Chondrocyte (in vitro differentiated cells): ENCODE results near the gene WDR86. TPM values are rescaled to one million over a fixed set of nuclear protein-coding genes. Genes with fewer than 3 reads are reported as not detected.

Experiments used
- DNase-seq: peaks from one replicate; pipeline ENCODE4 v3.0.0; 2021; ENCODE audit warnings: mixed read lengths, low spot score
- H3K27ac Mint-ChIP-seq: one replicate; pipeline ENCODE4 v1.8.0; 2021; ENCODE audit warnings: mild to moderate bottlenecking, moderate library complexity, mixed read lengths; ENCODE audit not compliant: unreplicated experiment
- H3K27me3 Mint-ChIP-seq: 2 replicates; pipeline ENCODE4 v1.8.0; 2021; ENCODE audit warnings: low read depth, mixed read lengths
- H3K36me3 Mint-ChIP-seq: 2 replicates; pipeline ENCODE4 v1.8.0; 2021; ENCODE audit warnings: low read depth, mixed read lengths
- H3K4me1 Mint-ChIP-seq: 2 replicates; pipeline ENCODE4 v1.8.0; 2021; ENCODE audit warnings: low read depth, mild to moderate bottlenecking, mixed read lengths
- H3K4me3 Mint-ChIP-seq: one replicate; pipeline ENCODE4 v1.8.0; 2021; ENCODE audit warnings: mild to moderate bottlenecking, moderate library complexity, mixed read lengths; ENCODE audit not compliant: unreplicated experiment
- H3K9me3 Mint-ChIP-seq: 2 replicates; pipeline ENCODE4 v1.8.0; 2021; ENCODE audit warnings: low read depth, mixed read lengths
- CTCF ChIP-seq: fragments of 200-600 bp; sonication (generic); IDR thresholded peaks from 2 replicates; pipeline ENCODE4 v1.5.0; 2021; ENCODE audit warnings: antibody characterized with exemption, mild to moderate bottlenecking, moderate library complexity
- total RNA-seq: library from RNA; stranded (reverse); gene quantifications from 3 replicates; pipeline ENCODE4 v1.2.1, GENCODE V29; 2021

The WDR86 gene
- total RNA-seq, 1 donor from 2014 or later: not detected

DNA sequence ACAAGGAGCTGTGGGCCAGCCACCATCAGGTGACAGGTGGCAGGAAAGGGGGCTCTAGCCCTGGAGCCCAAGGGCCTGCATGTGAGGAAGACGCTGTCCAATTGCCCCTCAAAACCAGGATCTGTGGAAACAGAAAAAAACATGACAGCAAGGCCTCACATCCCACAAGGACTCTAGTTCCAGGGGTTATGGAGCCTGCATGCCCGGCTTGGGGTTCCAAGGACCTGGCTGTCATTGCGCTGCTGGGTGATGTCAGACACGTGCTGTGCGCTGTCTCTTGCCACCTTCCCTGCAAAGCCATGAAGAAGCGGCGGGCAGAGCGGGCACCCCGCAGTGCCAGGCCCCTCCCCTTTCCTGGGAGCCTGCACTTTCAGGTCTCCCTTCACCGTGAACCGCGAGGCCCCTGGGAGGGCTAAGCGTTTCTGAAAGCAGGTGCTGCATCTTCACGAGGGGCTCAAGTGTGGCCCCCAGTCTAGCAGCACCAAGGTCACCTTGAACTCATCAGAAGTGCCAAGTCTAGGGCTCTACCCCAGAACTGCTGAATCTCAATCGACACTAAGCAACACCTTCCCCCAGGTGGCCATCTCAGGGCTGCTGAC, 45.2 kb upstream of the WDR86 start:
- Mint-ChIP-seq H3K4me1 (peaks cover 8% of the 10 kb centered on the region), H3K36me3 (no peaks in the 10 kb centered on the region), H3K27me3 (peaks cover 5% of the 10 kb centered on the region), H3K4me3 (no peak overlapping the region), H3K27ac (no peak overlapping the region), H3K9me3 (no peaks in the 10 kb centered on the region)
- DNase-seq: no peak
- TF ChIP-seq CTCF: no peak

GRCh38 chr7:151454305-151454704, 44.5 kb upstream of the WDR86 start:
- TF ChIP-seq CTCF: no peak
- Mint-ChIP-seq H3K4me1 (peaks cover under 1% of the 10 kb centered on the region), H3K27me3 (peaks cover 5% of the 10 kb centered on the region), H3K9me3 (no peaks in the 10 kb centered on the region), H3K36me3 (no peaks in the 10 kb centered on the region), H3K4me3 (no peak overlapping the region), H3K27ac (no peak overlapping the region)
- DNase-seq: peak; percentile 50

DNA sequence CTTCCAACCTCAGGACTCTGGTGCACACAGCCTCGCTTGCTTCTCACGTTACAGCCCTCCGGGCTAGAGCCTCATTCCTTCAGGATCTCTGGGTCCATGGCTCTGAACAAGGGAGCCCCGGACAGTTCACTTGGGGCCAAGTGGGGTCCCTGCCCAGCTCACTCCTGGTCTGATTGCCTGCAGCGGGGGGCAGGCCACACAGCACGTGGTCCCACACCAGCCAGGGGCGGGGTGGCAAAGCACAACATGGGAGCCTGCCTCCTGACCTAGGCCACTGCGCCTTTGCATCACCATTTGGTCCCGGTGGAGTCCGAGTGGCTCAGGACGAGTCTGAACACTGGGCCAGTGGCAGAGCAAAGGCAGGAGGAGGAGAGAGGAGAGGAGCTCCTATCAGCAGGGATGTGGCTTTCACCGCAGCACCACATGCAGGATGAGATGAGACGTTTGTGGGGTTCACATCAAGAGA, 43.5 kb upstream of the WDR86 start:
- Mint-ChIP-seq H3K4me1 (no peaks in the 10 kb centered on the region), H3K36me3 (no peaks in the 10 kb centered on the region), H3K9me3 (no peaks in the 10 kb centered on the region), H3K27ac (peak overlapping the region; percentile 29), H3K27me3 (peaks cover 5% of the 10 kb centered on the region), H3K4me3 (no peak overlapping the region)
- TF ChIP-seq CTCF: no peak
- DNase-seq: peak; percentile 83

DNA sequence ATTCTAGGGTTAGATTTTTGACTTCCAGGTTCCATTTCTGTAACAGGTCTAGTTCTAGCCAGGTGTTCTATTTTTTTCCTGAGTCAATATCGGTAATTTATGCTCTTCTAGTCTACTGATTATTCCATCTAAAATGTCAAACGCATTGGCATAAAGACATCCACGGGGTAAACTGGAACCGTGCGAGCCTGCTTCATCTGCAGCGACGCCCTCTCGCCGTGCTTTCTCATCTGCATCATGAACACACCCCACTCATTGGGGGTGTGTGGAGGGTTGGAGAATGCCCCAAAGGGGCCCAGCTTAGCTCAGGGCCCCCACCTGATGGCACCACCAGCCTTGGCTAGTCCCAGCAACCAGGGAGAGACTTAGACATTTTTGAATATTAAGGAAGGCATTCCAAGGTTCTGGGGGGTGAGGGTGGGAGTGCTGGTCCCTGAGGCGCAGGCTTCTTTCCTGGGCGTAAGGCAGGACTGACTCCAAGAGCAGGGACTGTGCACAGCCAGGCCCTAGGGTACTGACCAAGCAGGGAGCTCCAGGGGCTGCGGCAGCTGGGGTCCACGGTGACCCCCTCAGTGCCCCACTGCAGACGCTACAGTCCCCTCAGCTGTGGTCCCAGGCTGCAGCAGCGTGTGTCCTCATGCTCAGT, 43.0 kb upstream of the WDR86 start:
- Mint-ChIP-seq H3K4me3 (no peak overlapping the region), H3K36me3 (no peaks in the 10 kb centered on the region), H3K27ac (no peak overlapping the region), H3K27me3 (peaks cover 5% of the 10 kb centered on the region), H3K9me3 (no peaks in the 10 kb centered on the region), H3K4me1 (no peaks in the 10 kb centered on the region)
- no peak for TF ChIP-seq CTCF
- DNase-seq: no peak

DNA sequence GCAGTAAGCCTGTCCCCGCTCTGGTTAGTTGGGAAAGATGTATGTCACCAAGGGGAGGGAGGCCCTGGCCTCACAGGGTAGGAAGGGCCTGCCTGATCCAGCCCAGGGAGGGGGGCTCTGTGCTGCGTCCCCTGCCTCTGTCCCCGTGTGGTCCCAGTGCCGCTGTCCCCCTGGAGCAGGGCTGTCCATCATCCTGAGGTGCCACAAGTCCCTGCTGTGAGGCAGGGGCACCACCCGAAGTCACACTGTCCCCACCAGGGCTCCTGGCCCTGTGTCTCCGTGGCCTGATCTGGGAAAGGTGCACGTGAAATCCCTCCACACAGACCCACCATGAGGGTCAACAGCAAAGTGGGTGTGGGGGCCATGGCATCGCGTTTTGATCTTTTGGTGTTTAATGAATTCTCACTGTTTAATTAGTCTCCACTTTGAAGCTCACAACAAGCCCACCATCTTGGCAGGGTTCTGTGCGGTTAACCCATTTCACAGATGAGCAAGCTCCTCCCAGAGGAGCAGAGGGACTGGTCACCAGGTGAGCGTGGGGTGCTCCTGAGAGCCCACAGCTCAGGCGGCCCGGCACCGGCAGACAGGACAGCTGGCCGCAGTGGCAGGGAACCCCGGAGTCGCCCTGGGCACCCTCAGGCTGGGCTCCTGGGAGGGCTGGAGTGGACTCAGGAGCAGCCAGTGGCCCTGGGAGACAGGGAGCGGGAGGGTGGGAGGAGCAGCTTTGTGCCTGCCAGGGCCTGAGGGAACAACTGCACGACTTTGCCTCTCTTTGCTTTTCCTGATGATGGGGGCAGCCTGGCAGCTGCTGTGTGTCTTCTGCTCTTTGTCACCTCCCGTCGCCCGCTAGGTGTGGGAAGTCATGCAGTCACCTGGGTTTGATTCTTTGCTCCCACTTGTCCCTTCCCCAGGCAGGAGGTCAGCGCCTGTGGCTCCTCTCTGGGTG, 42.1 kb upstream of the WDR86 start:
- Mint-ChIP-seq H3K4me3 (no peak overlapping the region), H3K36me3 (no peaks in the 10 kb centered on the region), H3K27ac (no peak overlapping the region), H3K4me1 (no peaks in the 10 kb centered on the region), H3K27me3 (peaks cover 5% of the 10 kb centered on the region), H3K9me3 (no peaks in the 10 kb centered on the region)
- peak; percentile 86 for DNase-seq
- no peak for TF ChIP-seq CTCF
